ENCODE results near the gene TBL2.
A peak's percentile ranks its signal among the peaks of the same experiment; 100 is the strongest.

Gene TBL2

DNA sequence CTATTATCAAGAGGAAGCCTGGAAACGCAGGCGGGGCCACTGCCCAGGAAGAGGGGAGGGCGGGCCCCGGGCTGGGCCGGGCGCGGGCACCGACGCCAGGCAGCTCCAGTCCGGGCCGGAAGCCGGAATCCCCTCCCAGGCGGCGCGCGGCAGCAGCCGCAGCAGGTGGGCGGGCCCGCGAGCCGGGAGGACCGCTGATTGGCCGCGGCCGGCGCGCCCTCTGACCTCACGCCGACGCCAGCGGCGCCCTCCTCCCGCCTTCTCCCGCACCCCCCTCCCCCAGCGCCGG, 21.3 kb downstream of the TBL2 start (continued):
- no peak for TF ChIP-seq ZNF211 (tag by site-specific recombination; IDR thresholded peaks at IDR 0.05; ENCODE audit: low read depth)
- TF ChIP-seq, protein P1, sequence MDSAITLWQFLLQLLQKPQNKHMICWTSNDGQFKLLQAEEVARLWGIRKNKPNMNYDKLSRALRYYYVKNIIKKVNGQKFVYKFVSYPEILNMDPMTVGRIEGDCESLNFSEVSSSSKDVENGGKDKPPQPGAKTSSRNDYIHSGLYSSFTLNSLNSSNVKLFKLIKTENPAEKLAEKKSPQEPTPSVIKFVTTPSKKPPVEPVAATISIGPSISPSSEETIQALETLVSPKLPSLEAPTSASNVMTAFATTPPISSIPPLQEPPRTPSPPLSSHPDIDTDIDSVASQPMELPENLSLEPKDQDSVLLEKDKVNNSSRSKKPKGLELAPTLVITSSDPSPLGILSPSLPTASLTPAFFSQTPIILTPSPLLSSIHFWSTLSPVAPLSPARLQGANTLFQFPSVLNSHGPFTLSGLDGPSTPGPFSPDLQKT (IDR thresholded peaks at IDR 0.05; ENCODE audit: borderline replicate concordance, low read depth, low read length) = peak; percentile 33; the same call in 1 of the 2 replicates
- TF ChIP-seq ZNF660 (tag by site-specific recombination; IDR thresholded peaks at IDR 0.05) = 0 out of 2 replicates have a peak, but pooled peaks have one; percentile 25
- peak; percentile 90 for TF ChIP-seq KLF10 (tag by site-specific recombination; IDR thresholded peaks at IDR 0.05)
- TF ChIP-seq SP2 (tag by site-specific recombination; IDR thresholded peaks at IDR 0.05) = peak; percentile 58
- TF ChIP-seq, protein P2, sequence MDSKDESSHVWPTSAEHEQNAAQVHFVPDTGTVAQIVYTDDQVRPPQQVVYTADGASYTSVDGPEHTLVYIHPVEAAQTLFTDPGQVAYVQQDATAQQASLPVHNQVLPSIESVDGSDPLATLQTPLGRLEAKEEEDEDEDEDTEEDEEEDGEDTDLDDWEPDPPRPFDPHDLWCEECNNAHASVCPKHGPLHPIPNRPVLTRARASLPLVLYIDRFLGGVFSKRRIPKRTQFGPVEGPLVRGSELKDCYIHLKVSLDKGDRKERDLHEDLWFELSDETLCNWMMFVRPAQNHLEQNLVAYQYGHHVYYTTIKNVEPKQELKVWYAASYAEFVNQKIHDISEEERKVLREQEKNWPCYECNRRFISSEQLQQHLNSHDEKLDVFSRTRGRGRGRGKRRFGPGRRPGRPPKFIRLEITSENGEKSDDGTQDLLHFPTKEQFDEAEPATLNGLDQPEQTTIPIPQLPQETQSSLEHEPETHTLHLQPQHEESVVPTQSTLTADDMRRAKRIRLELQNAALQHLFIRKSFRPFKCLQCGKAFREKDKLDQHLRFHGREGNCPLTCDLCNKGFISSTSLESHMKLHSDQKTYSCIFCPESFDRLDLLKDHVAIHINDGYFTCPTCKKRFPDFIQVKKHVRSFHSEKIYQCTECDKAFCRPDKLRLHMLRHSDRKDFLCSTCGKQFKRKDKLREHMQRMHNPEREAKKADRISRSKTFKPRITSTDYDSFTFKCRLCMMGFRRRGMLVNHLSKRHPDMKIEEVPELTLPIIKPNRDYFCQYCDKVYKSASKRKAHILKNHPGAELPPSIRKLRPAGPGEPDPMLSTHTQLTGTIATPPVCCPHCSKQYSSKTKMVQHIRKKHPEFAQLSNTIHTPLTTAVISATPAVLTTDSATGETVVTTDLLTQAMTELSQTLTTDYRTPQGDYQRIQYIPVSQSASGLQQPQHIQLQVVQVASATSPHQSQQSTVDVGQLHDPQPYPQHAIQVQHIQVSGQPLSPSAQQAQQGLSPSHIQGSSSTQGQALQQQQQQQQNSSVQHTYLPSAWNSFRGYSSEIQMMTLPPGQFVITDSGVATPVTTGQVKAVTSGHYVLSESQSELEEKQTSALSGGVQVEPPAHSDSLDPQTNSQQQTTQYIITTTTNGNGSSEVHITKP (tag by site-specific recombination; IDR thresholded peaks at IDR 0.05) = peak; percentile 7; the same call in 1 of the 2 replicates

DNA sequence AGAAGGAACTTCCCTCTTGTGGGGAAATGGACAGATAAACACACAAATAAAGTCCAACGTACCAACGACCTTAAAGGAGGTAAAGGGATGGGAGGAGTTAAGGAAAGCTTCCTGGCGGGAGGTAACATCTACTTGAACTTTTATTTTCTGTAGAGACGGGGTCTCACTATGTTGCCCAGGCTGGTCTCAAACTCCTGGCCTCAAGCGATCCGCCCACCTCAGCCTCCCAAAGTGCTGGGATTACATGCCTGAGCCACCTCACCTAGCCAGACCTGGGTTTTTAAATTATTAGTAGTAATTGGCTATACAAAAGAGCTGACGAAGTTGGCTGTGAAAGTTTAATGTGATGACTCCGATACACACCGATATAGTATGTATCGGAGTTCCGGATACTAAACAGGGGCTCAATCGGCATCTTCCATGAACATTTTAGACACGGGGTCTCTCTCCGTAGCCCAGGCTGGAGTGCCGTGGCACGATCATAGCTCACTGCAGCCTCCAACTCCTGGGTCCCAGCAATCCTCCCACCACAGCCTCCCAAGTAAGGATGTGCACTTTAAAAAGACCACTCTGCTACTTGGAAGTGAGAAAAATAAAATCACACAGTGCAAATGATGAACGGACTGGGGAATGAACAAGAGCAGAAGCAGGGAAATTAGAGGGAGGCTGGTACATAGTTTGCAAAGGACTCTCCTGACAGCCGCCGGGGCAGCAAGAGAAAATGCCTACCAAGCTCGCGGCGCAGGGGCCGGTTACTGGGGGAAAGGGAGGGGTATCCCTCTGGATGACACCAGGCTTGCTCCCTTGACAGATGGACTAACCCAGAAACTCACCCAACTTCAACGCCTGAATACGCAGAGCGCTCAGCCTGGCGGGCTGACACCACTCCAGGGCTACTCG, 21.9 kb downstream of the TBL2 start:
- H3K4me1 ChIP-seq (ENCODE audit: control insufficient read depth, insufficient read depth, low read length) = peaks cover 3% of the 10 kb centered on the region; the same call in 1 of the 2 replicates
- no peaks in the 10 kb centered on the region for H3K9me3 ChIP-seq (ENCODE audit: control insufficient read depth, insufficient read depth, low read depth, low read length)
- H3K4me3 ChIP-seq (ENCODE audit: low read depth, low read length) = peak overlapping the region; percentile 64
- 0 out of 2 replicates have a peak, but pooled peaks have one; percentile 13 for TF ChIP-seq ZNF394 (tag by site-specific recombination; IDR thresholded peaks at IDR 0.05; ENCODE audit: borderline replicate concordance)
- TF ChIP-seq ZNF292 (tag by site-specific recombination; IDR thresholded peaks at IDR 0.05; ENCODE audit: borderline replicate concordance, low read depth) = no peak
- TF ChIP-seq ZNF335 (tag by site-specific recombination; conservative IDR thresholded peaks at IDR 0.05) = peak; percentile 53; the same call in 1 of the 2 replicates
- 0 out of 2 replicates have a peak, but pooled peaks have one; percentile 14 for TF ChIP-seq ZBTB48 (tag by site-specific recombination; IDR thresholded peaks at IDR 0.05)
- peak; percentile 59 for TF ChIP-seq ZBTB20 (tag by site-specific recombination; IDR thresholded peaks at IDR 0.05)
- TF ChIP-seq SP3 (tag by site-specific recombination; IDR thresholded peaks at IDR 0.05) = 0 out of 2 replicates have a peak, but pooled peaks have one; percentile 49
- TF ChIP-seq, protein P3, sequence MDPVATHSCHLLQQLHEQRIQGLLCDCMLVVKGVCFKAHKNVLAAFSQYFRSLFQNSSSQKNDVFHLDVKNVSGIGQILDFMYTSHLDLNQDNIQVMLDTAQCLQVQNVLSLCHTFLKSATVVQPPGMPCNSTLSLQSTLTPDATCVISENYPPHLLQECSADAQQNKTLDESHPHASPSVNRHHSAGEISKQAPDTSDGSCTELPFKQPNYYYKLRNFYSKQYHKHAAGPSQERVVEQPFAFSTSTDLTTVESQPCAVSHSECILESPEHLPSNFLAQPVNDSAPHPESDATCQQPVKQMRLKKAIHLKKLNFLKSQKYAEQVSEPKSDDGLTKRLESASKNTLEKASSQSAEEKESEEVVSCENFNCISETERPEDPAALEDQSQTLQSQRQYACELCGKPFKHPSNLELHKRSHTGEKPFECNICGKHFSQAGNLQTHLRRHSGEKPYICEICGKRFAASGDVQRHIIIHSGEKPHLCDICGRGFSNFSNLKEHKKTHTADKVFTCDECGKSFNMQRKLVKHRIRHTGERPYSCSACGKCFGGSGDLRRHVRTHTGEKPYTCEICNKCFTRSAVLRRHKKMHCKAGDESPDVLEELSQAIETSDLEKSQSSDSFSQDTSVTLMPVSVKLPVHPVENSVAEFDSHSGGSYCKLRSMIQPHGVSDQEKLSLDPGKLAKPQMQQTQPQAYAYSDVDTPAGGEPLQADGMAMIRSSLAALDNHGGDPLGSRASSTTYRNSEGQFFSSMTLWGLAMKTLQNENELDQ (tag by site-specific recombination; IDR thresholded peaks at IDR 0.05; ENCODE audit: low read depth) = no peak
- no peak for TF ChIP-seq ZNF426 (tag by site-specific recombination; IDR thresholded peaks at IDR 0.05)
- peak; percentile 94; the same call in 1 of the 2 replicates for TF ChIP-seq ZBTB8A (tag by site-specific recombination; IDR thresholded peaks at IDR 0.05)
- TF ChIP-seq, protein P2 (tag by site-specific recombination; IDR thresholded peaks at IDR 0.05) = peak; percentile 96
- TF ChIP-seq ZNF121 (tag by site-specific recombination; IDR thresholded peaks at IDR 0.05) = peak; percentile 97
- TF ChIP-seq ZBTB1 (tag by site-specific recombination; IDR thresholded peaks at IDR 0.05) = no peak
- peak; percentile 51 for TF ChIP-seq ZBTB17 (tag by site-specific recombination; IDR thresholded peaks at IDR 0.05)
- peak overlapping the region; percentile 12; the same call in 1 of the 2 replicates for H3K27ac ChIP-seq (ENCODE audit: extremely low read depth, low read depth, low read length)
- ChIA-PET POLR2A (interaction anchor here (0.6 to 2.5 kb wide), 6 partner anchors 9 to 135 kb away, joined by 3 to 24 read pairs (median 4); partner anchors contain the start of genes BAZ1B and TBL2), CTCF (interaction anchor here (0.6 to 1.0 kb wide), 2 partner anchors 16 to 178 kb away, joined by 3 read pairs; no protein-coding TSS in a partner anchor)
- H3K36me3 ChIP-seq (ENCODE audit: control insufficient read depth in 2 of 2, insufficient read depth in 1 of 2, low read length in 2 of 2) = peaks cover 11 to 14% of the 10 kb centered on the region in 2 experiments; a peak in 2 of 3 replicates
